ENCODE data around the gene CCNJ.

Gene CCNJ

DNA sequence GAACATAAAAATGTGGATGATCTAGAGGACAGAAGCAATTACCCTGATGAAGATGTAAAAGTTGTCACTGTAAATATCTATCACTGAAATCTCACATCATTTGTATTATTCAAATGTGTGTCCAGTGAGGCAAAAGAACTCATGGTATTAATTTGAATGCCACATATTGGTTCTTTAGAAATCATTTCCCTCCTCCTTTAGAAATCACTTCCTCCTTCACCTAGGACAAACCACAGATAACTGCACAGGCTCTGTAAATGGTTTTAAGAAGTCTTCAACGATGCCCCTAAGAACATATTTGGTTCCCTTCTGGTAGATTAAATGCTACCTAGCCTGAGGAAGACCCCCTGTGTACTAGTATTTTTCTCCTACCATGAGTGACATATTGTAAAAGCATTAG lies 53.6 kb downstream of the CCNJ start:
- H3K36me3 ChIP-seq: no peaks in the 10 kb centered on the region
- no peaks in the 10 kb centered on the region for H4K20me1 ChIP-seq
- H3K4me2 ChIP-seq: no peak overlapping the region
- H3K27ac ChIP-seq: no peak overlapping the region
- H3K4me1 ChIP-seq: peaks cover 0 to 5% (median 0%) of the 10 kb centered on the region in 10 experiments; a peak in 2 of 20 replicates
- peaks cover 0 to 22% (median 15%) of the 10 kb centered on the region in 11 experiments; a peak in 17 of 22 replicates for H3K9me3 ChIP-seq (replicated peaks in 1 of 11)
- H3K27me3 ChIP-seq: no peaks in the 10 kb centered on the region
- no peak overlapping the region for H3K9ac ChIP-seq
- no peak overlapping the region for H3K4me3 ChIP-seq
- TF ChIP-seq Cebpa-rat (IDR thresholded peaks at IDR 0.05): no peak

DNA sequence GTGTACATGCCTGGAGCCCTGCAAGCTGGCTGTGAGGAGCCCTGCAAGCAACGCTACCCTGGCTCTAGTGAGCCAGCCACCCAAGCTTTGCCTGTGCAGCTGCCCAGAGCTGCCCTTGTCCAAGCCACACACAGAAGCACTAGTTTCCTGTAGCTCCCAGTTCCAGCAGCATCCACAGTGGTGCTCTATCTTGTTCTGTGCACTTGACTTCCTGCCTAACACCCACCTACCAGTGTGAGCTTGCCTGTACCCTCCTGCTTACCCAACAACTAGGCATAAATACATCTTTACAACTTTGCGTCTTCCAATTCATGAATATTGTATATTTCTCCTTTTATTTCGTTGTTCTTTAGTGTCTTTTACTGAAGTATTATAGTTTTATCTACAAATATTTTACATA lies 54.5 kb downstream of the CCNJ start:
- Histone ChIP-seq H3K27ac (no peak overlapping the region), H3K27me3 (no peaks in the 10 kb centered on the region), H3K4me1 (no peaks in the 10 kb centered on the region), H3K9me3 (replicated peaks in 1 of 11) (peaks cover 0 to 16% (median 10%) of the 10 kb centered on the region in 11 experiments; a peak in 16 of 22 replicates), H3K4me3 (no peak overlapping the region), H3K4me2 (no peak overlapping the region), H3K36me3 (no peaks in the 10 kb centered on the region), H3K9ac (no peak overlapping the region), H4K20me1 (no peaks in the 10 kb centered on the region)
- TF ChIP-seq Cebpa-rat (IDR thresholded peaks at IDR 0.05): no peak

DNA sequence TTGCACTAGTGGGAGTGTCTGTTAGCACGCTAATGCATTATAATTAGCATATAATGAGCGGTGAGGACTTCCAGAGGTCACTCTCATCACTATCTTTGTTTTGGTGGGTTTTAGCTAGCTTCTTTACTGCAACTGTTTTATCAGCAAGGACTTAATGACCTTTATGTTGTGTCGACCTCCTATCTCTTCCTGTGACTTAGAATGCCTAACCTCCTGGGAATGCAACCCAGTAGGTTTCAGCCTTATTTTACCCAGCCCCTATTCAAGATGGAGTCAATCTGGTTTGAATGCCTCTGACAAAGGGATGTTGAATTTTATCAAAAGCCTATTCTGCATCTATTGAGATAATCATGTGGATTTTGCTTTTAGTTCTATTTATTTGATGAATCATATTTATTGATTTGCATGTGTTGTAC lies 64.2 kb downstream of the CCNJ start:
- H3K9ac ChIP-seq: no peak overlapping the region
- H3K27me3 ChIP-seq: no peaks in the 10 kb centered on the region
- peaks cover 0 to 13% (median 7%) of the 10 kb centered on the region in 11 experiments; a peak in 12 of 22 replicates for H3K9me3 ChIP-seq (replicated peaks in 1 of 11)
- TF ChIP-seq Cebpa-rat (IDR thresholded peaks at IDR 0.05): no peak
- no peaks in the 10 kb centered on the region for H3K4me1 ChIP-seq
- H3K36me3 ChIP-seq: no peaks in the 10 kb centered on the region
- H3K4me2 ChIP-seq: no peak overlapping the region
- H4K20me1 ChIP-seq: no peaks in the 10 kb centered on the region
- no peak overlapping the region for H3K4me3 ChIP-seq
- no peak overlapping the region for H3K27ac ChIP-seq

All from BLaER1 treated with 17β-estradiol and CSF1 and Interleukin-3, amounts not matched to agents 10 nM and 100 nM (cell line).